ENCODE data around the gene NATD1.
A peak's percentile ranks its signal among the peaks of the same experiment; 100 is the strongest.
"Not testable (repeated sequence)": the region's sequence is repeated elsewhere in the genome, so short reads cannot be mapped to it uniquely, and the experiment has no call there.

NATD1 gene

GRCh38 chr17:21214015-21214776 lies 39.0 kb downstream of the NATD1 start, which contains the start of gene TMEM11:
TSS of gene TMEM11 (minus strand) at chr17:21214161. CDS start at chr17:21214152, 9 bp downstream.
- peak; percentile 96 for DNase-seq

GRCh38 chr17:21213638-21214014 lies 39.6 kb downstream of the NATD1 start:
- no peak for DNase-seq

DNA sequence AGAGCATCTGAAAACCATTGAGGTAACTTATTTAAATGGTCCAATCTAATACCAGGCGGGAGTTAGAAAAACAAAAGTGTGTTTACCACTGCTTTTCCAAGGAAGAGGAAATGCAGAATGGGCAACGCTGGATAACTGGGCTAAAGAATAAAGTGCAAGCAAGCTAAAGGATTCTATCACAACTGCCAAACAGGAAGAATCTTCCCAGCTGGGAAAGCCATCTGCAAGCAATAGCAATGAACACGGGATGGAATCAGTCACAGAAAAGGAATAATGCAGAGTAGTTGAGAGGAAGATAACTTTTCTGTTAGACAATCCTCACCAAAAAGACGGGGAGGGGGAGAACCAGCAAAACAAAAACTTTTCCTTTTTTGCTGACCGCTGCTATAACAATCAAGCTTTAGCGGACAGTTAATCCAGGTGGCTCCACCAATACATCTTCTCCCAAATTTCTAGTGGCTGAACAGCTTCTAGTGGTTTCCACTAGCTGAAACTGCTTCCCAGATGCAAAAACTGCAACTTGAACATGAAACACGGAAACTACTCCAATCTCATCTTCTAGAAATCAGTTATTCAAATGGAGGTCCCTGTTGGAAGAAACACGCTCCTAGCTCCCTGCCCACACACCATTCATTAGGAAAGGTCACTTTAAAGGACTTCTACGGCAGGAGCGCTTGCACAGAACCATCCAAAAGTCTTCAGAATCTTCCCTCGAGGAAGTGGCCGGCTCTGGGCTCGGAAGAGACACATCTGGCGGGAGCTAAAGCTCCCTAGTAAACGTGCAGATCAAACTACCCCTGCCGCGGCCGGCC lies 40.2 kb downstream of the NATD1 start:
- DNase-seq, result no peak

GRCh38 chr17:21211825-21212479 lies 41.3 kb downstream of the NATD1 start:
- DNase-seq, result no peak

- DNase-seq, result no peak
Observed at GRCh38 chr17:21210411-21211076, 42.7 kb downstream of the NATD1 start.

DNA sequence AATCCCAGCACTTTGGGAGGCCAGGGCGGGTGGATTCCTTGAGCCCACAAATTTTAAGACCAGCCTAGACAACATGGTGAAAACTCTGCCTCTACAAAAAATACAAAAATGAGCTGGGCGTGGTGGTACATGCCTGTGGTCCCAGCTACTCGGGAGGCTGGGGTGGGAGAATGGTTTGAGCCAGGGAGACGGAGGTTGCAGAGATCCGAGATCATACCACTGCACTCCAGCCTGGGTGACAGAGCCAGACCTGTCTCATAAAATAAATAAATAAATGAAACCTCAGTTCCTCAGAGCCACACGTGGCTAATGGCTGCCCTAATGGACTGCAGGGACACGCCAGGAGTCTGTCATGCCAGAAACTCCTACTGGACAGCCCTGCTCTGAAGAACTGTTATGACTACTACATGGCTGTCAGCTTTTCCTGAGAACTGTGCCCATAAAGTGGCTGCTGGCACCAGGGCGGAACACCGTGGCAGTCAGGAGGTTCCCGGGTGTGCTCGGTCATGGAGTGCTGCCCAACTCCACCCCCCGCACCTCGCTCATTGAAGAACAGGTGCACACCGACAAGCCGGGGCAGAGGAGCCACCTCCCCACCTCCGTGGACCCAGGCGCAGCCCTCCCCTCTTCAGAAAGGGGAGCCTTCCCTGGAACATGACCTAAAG lies 43.6 kb downstream of the NATD1 start:
- no peak for DNase-seq

- no peak for DNase-seq
Observed at GRCh38 chr17:21208352-21208751, 44.9 kb downstream of the NATD1 start.

DNA sequence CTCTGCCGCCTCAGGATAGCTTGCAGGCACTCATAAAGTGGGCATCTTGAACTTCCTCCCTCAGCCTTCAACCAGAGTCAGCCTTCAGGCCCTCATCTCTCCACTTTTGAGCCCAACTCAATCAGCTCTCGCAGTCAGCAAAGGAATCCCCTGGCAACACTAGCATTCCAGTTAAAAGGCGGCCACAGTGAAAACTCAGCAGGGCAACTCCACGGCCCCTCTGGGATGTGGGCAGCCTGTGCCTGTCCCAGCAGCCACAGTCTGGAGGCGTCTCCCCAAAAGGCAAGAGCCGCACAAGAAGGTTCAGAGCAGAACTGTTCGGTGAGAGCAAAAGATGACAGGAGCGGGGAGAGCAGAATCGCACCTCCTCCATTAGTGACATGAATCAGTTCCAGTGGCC lies 48.3 kb downstream of the NATD1 start:
- DNase-seq, result no peak

DNA sequence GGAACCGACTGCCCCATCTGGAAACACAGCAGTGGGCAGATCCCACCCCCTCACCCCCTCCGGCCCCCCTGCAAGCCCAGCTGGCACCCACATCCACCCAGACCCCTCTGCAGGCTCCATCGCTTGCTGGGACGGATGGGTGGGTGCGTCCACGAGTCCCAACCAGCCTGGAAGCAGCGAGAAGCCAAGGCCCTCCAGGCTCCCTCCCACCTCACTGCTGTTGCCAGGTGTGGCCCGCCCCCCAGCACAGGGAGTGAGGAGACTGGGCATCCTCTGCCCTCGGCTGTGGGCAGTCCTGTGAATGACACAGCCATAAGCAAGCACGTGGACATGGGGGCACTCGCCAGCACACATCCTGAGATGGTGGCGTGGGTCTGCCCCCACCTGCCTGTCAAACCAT lies 50.7 kb downstream of the NATD1 start:
- no peak for DNase-seq

DNA sequence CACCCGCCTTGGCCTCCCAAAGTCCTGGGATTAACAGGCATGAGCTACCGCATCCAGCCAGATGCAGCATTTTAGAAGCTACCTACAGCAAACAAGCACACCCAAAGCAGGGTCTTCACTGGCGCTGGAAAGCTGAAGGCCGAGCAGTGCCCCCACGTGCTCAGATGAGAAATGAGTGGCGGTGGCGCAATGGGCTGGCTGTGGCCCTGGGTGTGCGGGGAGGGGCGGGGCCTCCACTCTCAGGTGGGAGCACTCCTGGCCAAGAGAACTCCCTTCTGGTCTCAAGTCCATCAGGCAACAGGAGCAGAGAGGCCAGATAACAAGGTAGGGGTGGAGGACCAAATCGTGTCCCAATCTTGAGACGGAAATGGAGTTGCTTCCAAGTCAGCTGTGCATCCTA lies 51.3 kb downstream of the NATD1 start:
- no peak for DNase-seq

DNA sequence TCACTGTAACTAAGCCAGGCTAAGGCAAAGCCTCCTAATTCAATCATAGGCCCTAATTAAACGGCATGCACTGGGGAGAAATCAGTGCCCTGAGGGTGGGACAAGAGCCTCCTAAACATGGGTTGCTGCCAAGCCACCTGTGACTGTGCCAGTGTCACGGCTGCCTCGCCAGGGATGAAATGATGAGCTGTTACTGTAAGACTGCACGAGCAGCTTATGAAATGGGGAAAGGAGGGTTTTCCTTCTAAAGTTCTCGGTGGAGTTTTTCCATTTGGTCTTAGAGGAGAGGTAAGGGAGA lies 52.0 kb downstream of the NATD1 start:
- DNase-seq, result no peak

DNA sequence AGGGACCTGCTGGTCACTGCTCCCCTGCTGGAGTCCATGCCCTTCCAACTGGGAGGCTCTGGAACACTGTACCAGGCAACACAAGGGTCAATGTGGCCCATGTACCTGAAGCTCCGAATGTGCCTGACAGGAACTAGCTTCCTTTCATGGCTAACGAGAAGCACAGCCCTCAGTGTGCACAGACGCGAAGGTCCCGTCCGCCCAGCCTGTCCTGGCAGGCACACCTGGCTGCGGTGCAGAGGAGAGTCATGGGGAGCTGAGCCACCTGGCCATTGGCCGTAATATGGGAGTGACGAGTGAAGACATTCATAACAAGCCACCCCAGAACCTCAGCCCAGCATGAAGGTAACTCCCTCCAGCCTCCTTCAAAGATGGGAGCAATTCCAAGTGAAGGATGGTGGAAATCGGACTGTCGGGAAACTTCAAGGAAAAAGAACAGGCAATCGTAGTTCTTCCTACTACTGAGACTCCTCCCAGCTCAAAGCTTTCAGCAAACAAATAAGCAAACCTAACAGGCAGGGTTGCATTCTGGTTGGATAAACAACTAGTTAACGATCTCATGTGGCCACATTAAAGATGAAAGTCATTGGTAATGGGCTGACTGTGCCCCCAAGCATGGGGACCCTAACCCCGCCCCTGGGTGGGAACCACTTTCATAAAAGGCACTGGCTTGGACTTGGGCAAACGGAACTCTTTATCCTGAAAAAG lies 52.5 kb downstream of the NATD1 start:
- DNase-seq, result no peak

DNA sequence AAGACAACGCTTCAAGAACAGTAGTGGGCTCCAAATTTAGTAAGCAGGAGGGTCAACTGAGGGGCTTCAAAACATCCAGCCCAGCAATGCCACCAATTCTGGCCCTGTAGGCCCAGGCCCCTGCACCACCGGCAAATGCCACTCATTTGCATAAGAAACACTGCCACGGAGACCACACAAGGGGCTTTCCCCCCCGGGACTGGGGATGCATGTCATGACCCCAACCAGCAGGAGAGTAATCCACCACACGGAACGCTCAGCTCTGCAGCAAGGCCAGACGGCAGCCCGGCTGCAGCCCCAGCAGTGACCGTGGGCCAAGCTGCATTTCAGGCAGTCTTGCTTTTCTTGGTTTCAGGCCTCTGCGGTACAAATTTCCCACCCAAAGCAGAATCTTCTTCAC lies 53.4 kb downstream of the NATD1 start:
- DNase-seq, result no peak

DNA sequence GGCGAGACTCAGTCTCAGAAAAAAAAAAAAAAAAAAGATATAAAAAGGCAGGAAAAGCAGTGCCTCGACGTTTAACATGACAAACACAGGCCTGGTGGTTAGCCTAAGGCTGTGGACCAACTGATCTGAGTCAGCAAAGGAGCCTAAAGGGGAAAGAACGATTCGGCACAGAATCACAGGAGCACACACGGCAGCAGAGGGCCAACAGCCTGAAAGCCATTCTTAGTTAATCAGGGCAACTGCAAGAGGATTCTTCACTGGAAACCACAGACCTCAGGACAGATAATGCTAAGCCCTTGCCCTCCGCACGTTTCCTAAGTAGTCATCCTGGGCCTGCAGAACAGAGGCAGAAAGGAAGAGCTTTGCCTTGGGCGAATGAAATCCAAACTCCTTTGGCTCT lies 53.9 kb downstream of the NATD1 start:
- DNase-seq, result no peak

- DNase-seq, result no peak
Observed at GRCh38 chr17:21198411-21198810, 54.8 kb downstream of the NATD1 start.

DNA sequence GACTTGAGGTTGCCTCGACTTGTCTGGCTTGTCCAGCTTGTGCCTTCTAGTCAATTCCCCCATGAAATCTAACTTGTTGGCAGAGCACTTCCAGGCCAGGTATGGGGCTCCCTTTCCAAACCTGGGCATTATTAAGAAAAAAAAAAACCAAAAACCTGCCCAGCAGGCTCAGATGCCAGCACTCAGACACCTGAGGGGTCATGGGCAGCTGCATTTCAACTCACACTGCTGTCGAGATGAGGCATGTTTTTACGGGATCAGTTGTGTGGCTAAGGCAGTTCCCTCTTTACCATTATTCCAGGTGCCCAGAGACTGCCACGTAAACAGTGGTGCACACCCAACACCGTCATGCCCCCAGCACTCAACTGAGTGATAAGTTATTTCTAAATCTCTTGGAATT lies 57.1 kb downstream of the NATD1 start:
- DNase-seq, result no peak

DNA sequence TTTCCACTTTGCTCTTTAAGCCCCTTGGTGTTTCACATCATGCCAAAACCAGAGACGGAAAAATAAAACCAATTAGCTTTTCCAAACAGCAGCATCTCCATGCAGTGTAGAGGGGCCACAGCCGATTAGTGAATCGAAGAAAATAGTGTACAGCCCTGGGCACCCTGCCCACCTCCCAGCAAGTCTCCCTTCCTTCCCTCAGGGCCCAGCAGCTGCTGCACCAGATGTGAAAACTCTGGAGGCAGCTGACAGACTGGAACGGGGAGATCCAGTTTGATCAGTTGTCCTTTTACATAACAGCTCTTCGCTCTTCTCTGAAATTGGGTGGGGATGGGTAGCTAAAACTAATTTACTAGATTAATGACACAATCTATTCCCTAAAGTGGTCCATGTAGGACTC lies 58.5 kb downstream of the NATD1 start:
- DNase-seq, result no peak

DNA sequence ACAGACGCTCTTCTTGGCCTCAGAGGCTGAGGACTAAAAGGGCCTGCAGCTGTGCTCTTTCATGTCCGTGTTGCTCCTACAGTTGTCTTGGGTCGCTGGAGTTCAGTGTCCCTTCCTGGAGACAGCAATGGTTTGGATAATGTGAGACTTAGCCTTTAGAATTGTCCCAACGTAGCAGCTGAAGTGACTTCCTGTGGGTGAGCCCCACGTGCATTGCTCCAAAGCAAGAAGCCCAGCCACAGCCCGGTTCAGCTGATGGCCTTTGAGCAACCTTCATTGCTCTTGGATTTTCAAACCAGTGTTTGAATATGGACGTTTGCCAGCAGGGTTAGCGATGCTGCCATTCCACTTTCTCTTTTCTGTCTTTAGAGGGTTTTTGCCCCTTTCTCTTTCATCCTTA lies 59.0 kb downstream of the NATD1 start:
- no peak for DNase-seq

DNA sequence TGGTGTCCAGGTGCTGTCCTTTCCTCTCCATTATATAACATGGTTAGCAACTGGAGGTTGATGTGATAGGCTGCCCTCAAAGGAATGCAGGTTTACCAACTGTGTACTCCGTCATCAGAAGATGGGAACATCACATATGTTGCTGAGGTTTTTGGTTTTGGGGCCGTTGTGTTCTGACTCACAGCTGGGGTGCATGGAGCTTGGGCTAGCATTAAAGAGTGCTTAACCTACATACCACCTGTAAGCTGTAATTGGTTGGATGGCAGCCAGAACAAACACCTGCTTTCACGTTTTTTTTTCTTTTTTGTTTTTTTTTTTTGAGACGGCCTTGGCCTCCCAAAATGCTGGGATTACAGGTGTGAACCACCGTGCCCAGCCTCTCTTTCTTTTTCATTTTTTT lies 60.2 kb downstream of the NATD1 start:
- no peak for DNase-seq

- DNase-seq, result not testable (repeated sequence)
Observed at GRCh38 chr17:21192414-21192813, 60.8 kb downstream of the NATD1 start.

DNA sequence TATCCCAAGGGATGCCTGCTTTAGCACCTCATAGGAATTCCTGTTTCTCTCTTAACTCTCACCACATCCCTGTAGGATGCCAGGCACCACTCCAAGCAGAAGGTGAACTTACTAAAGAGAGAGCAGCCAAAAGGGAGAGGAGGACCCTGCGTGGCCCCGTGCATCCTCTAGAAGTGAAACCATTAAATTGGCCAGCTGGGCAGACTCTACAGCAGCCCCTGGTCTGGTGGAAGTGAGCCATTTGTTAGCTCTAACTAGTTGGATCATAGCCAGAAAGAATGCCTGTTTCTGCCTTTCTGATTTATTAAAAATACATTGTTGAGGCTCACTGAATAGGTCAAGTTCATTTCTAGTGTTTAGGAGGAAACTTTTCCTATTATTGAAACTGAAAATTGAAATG lies 61.5 kb downstream of the NATD1 start:
- DNase-seq, result no peak

DNA sequence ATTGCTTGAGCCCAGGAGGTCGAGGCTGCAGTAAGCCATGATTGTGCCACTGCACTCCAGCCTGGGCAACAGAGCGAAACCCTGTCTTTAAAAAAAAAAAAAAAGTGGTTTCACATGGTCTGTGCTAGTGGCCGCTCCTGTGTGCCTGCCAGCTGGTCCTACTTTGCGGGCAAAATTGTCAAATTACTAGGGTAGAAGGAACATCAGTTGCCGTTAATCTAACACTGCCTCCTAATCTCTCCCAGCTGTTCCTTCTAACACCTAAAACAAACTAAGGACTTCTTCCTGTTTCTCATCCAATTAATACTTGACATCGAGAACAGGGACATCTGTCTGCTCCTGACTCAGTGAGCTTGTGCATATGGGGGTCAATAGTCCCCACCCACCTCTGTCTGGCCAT lies 63.1 kb downstream of the NATD1 start:
- no peak for DNase-seq
